SU-DHL-6 (cell line): ENCODE measurements around the gene MLN.

Experiments used
- CTCF ChIP-seq: fragments of 200-600 bp; sonication (generic); IDR thresholded peaks from one replicate; pipeline ENCODE4 v1.5.1; 2017; ENCODE audit warnings: antibody characterized with exemption, mild to moderate bottlenecking, low read length, moderate library complexity; ENCODE audit not compliant: insufficient read depth, poor library complexity, severe bottlenecking
- EZH2phosphoT487 ChIP-seq: fragments of 200-600 bp; sonication (generic), shearing (Covaris generic); conservative IDR thresholded peaks from 2 replicates; pipeline ENCODE4 v1.6.1; 2018; ENCODE audit warnings: mild to moderate bottlenecking, antibody characterized with exemption, low read length, moderate library complexity, mixed read lengths

GRCh38 chr6:33816911-33817310 is 13.1 kb upstream of the MLN start:
- TF ChIP-seq CTCF (no peak), EZH2phosphoT487 (no peak)
